ENCODE results near the gene MYO5B.

MYO5B gene

DNA sequence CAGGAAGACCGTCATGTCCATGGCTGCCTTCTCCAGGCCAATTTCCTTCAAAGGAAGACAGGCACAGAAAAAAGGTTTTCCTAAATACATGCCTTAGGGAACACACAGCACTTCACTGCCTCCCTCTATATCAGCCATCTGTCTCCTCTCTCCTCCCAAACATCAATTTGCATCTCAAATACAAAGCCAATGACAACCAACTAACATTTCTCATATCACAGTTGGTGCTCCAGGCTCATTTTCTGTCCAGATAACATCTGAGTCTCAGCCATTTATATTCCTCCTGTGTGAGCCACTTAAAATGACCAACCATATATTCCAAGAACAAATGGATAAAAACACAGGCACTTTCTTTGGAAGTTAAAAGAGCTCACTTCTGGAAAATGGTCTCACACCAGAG is 319.2 kb downstream of the MYO5B start:
- TF ChIP-seq, protein P1, sequence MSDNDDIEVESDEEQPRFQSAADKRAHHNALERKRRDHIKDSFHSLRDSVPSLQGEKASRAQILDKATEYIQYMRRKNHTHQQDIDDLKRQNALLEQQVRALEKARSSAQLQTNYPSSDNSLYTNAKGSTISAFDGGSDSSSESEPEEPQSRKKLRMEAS (IDR thresholded peaks at IDR 0.05; ENCODE audit: low read depth, low read length) = no peak
- TF ChIP-seq MYC (IDR thresholded peaks at IDR 0.05; ENCODE audit: low read depth, low read length) = no peak
- TF ChIP-seq, protein P2, sequence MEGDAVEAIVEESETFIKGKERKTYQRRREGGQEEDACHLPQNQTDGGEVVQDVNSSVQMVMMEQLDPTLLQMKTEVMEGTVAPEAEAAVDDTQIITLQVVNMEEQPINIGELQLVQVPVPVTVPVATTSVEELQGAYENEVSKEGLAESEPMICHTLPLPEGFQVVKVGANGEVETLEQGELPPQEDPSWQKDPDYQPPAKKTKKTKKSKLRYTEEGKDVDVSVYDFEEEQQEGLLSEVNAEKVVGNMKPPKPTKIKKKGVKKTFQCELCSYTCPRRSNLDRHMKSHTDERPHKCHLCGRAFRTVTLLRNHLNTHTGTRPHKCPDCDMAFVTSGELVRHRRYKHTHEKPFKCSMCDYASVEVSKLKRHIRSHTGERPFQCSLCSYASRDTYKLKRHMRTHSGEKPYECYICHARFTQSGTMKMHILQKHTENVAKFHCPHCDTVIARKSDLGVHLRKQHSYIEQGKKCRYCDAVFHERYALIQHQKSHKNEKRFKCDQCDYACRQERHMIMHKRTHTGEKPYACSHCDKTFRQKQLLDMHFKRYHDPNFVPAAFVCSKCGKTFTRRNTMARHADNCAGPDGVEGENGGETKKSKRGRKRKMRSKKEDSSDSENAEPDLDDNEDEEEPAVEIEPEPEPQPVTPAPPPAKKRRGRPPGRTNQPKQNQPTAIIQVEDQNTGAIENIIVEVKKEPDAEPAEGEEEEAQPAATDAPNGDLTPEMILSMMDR (IDR thresholded peaks at IDR 0.05; ENCODE audit: low read depth, low read length) = no peak
- DNase-seq (ENCODE audit: low read depth) = no peak
- no peak overlapping the region for H3K4me3 ChIP-seq (ENCODE audit: low read depth, low read length)

DNA sequence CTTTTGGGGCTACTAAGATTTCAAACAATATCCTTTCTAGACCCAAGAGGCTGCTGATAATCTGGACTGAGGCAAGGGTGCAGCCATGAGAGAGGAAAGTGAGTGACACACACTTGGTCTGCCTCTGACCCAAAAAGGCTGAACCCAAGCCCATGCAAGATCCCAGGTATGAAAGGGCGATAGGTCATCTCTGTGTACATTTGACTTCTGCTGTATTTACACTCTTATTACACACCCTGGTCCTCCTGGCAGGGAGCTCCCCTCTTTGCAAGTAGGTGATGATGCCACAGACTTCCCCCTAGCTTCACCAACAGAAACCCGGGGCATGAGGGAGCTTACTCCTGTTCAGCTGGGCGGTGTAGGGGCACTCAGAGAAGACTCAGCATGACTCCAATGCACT is 319.8 kb downstream of the MYO5B start:
- no peak for DNase-seq (ENCODE audit: low read depth)
- no peak overlapping the region for H3K4me3 ChIP-seq (ENCODE audit: low read depth, low read length)
- no peak for TF ChIP-seq MYC (IDR thresholded peaks at IDR 0.05; ENCODE audit: low read depth, low read length)
- no peak for TF ChIP-seq POLR2A (IDR thresholded peaks at IDR 0.05; ENCODE audit: extremely low read depth, insufficient read length)
- TF ChIP-seq, protein P2 (IDR thresholded peaks at IDR 0.05; ENCODE audit: low read depth, low read length) = no peak
- TF ChIP-seq, protein P1 (IDR thresholded peaks at IDR 0.05; ENCODE audit: low read depth, low read length) = no peak

DNA sequence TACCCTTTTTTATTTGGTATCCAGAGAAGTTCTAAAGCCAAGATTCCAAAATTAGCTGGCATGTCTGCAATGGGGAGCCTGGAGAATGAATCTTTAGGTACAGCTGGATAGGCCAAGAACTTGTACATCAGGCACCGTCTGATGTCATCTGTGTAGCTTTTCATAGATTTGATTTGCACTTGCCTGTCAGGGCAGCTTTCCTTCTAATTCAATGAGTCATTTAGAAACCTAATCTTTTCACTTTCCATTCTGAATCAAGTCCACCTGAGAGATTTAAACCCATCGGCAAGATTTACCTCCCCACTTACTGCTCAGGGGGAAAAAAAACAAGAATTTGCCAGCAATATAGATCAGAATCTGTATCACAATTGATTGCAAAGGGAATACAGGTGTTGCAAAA is 320.7 kb downstream of the MYO5B start:
- TF ChIP-seq, protein P2 (IDR thresholded peaks at IDR 0.05; ENCODE audit: low read depth, low read length) = no peak
- TF ChIP-seq, protein P1 (IDR thresholded peaks at IDR 0.05; ENCODE audit: low read depth, low read length) = no peak
- TF ChIP-seq POLR2A (IDR thresholded peaks at IDR 0.05; ENCODE audit: extremely low read depth, insufficient read length) (no peak), MYC (IDR thresholded peaks at IDR 0.05; ENCODE audit: low read depth, low read length) (no peak)
- DNase-seq (ENCODE audit: low read depth) = no peak
- H3K4me3 ChIP-seq (ENCODE audit: low read depth, low read length) = no peak overlapping the region

DNA sequence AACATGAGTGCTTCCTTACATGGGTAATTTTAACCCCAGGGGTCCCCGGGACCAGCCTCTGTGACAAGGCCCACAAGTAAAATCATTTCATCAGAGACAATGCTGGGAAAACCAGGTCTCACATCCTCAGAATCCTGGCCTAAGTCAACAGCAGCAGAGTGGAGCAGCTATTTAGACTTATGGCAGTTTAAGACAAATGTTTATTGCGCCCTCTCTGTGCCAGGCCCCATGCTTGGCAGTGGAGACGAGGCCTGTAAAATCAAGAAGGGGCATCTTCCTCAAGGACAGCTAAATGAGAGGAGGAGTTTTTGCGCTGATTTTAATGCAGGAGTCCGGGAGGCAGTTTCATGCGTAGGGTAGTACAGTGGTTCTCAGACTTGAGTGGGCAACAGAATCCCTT is 325.6 kb downstream of the MYO5B start:
- DNase-seq (ENCODE audit: low read depth) = no peak
- H3K4me3 ChIP-seq (ENCODE audit: low read depth, low read length) = no peak overlapping the region
- TF ChIP-seq MYC (IDR thresholded peaks at IDR 0.05; ENCODE audit: low read depth, low read length) (no peak), POLR2A (IDR thresholded peaks at IDR 0.05; ENCODE audit: extremely low read depth, insufficient read length) (no peak)
- TF ChIP-seq, protein P1 (IDR thresholded peaks at IDR 0.05; ENCODE audit: low read depth, low read length) = no peak
- TF ChIP-seq, protein P2 (IDR thresholded peaks at IDR 0.05; ENCODE audit: low read depth, low read length) = no peak

DNA sequence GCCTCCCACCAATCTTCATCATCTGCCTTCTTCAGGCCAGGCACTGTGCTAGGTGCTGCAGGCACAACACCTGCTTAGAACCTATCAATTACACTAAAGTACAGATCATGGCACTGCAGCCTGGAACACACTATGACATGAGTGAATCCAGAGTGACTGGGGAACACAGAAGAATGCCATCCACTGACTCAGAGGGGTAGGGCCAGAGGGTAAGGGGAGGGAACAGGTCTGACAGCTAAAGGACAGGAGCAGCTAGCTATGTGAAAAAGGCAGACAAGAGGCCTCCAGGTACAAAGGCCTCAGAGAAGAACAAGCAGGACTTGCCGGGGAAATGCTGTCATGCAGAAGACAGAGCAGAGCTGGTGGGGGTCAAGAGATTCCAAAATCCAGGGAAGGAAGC is 328.3 kb downstream of the MYO5B start:
- no peak for TF ChIP-seq POLR2A (IDR thresholded peaks at IDR 0.05; ENCODE audit: extremely low read depth, insufficient read length)
- TF ChIP-seq, protein P2 (IDR thresholded peaks at IDR 0.05; ENCODE audit: low read depth, low read length) = no peak
- TF ChIP-seq, protein P1 (IDR thresholded peaks at IDR 0.05; ENCODE audit: low read depth, low read length) = no peak
- TF ChIP-seq MYC (IDR thresholded peaks at IDR 0.05; ENCODE audit: low read depth, low read length) = no peak
- no peak for DNase-seq (ENCODE audit: low read depth)
- H3K4me3 ChIP-seq (ENCODE audit: low read depth, low read length) = no peak overlapping the region

DNA sequence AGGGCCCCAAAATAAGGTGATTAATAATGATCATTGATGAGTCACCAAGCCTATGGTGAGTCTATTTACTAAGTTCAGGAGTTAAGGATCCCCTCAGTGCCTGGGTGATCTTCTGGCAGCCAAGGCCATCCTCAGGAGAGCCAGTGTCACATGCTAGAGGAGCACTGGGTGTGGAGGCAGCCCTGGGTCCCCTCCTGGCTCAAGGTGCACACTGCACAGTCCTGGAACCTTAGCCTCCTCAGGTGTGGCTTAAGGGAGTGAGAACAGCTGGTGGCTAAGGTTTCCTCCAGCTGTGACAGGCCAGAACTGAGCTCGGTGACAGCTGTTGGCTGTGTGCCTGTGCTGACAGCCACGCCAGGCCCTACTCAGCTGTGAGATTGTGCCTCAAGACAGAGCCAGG is 329.5 kb downstream of the MYO5B start:
- TF ChIP-seq, protein P1 (IDR thresholded peaks at IDR 0.05; ENCODE audit: low read depth, low read length) = no peak
- TF ChIP-seq POLR2A (IDR thresholded peaks at IDR 0.05; ENCODE audit: extremely low read depth, insufficient read length) (no peak), MYC (IDR thresholded peaks at IDR 0.05; ENCODE audit: low read depth, low read length) (no peak)
- TF ChIP-seq, protein P2 (IDR thresholded peaks at IDR 0.05; ENCODE audit: low read depth, low read length) = no peak
- no peak overlapping the region for H3K4me3 ChIP-seq (ENCODE audit: low read depth, low read length)

More for the DNA sequence above, 329.5 kb downstream of the MYO5B start:
- DNase-seq (ENCODE audit: low read depth) = no peak

Measured in NB4 (cell line).